ENCODE measurements around the gene PMM2.
"Not testable (repeated sequence)": the region's sequence is repeated elsewhere in the genome, so short reads cannot be mapped to it uniquely, and the experiment has no call there.

Gene PMM2

GRCh38 chr16:8782673-8783072 lies 15.0 kb upstream of the PMM2 start:
- no peak for DNase-seq (ENCODE audit: low spot score)

DNA sequence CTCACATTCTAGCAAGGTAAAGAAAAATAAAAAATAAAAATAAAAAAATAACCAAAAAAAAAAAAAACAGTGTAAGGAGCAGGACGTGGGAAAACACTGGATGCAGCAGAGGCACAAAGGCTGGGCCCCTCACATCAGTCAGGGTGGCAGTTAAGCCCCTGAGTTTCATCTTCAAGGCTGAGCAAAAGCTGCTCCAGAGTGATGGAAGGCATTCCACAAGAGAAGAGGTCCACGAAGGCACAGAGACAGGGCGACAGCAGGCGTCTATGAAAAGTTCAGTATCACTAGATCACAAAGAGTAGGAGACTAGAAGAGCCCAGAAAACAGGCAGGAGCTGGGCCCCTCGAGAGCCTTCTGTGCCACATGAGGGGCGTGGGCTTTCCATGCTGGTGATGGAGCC lies 12.2 kb upstream of the PMM2 start:
- no peak for DNase-seq (ENCODE audit: low spot score)

GRCh38 chr16:8786316-8786715 lies 11.3 kb upstream of the PMM2 start:
- DNase-seq (ENCODE audit: low spot score) = not testable (repeated sequence)

DNA sequence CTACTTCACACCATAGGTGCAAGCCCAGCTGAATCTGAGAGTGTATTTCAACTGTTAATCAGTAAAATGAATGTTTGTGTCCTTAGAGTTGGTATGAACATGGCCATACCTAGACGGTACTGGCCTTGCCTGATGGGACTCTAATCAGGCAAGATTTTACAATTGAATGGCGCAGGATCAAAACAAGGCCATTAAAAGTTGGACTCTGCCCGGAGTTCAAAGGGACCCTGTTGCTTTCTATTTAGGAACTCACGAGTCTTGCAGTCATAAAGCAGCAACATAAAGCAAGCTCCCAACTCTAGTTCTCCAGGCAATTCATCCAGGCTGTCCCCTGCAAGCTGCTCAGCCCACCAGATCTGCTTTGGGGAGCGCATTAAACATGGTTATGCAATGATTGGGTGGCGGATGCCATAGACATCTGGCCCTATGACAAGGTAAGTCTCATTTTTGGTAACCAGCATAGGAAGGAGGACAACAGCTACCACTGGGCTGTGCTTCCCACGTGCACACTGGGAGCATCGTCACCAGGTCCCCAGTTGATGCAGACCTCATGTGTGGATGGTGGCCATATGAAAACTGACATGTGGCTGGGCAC lies 9.0 kb upstream of the PMM2 start:
- no peak for DNase-seq (ENCODE audit: low spot score)

- no peak for DNase-seq (ENCODE audit: low spot score)
Observed at GRCh38 chr16:8795091-8795490, 2.5 kb upstream of the PMM2 start.

- DNase-seq (ENCODE audit: low spot score) = no peak
Observed at GRCh38 chr16:8795818-8796217, 1.8 kb upstream of the PMM2 start.

- DNase-seq (ENCODE audit: low spot score) = no peak
Observed at GRCh38 chr16:8796469-8797363, 923 bp upstream of the PMM2 start.

GRCh38 chr16:8798174-8798527 lies 512 bp downstream of the PMM2 start:
- DNase-seq (ENCODE audit: low spot score) = peak; percentile 28

GRCh38 chr16:8798535-8799157 lies 1.0 kb downstream of the PMM2 start:
- DNase-seq (ENCODE audit: low spot score) = no peak

DNA sequence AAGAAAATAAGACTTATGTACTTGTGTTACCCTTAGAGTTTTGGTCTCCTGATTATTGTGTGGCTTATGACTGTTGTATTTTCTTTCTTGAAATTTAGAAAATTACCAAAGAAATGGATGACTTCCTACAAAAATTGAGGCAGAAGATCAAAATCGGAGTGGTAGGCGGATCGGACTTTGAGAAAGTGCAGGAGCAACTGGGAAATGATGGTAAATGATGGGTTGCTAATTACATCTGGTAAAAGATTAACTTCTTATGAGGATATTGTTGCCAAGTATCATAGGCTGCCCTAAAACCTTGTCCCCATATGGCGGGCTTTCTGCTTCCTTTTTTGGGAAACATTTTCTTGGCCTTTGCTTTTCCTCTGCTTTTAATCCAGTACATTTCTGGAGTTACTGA lies 4.1 kb downstream of the PMM2 start:
- DNase-seq (ENCODE audit: low spot score) = no peak

DNA sequence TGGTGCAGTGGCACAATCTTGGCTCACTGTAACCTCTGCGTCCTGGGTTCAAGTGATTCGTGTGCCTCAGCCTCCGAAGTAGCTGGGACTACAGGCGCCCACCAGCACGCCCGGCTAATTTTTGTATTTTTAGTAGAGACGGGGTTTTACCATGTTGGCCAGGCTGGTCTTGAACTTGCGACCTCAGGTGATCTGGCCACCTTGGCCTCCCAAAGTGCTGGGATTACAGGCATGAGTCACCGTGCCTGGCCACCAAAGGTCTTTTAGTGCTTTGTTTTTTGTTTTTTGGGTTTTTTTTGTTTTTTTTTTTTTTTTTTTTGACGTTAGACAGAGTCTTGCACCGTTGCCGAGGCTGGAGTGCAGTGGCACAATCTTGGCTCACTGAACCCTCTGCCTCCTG lies 6.1 kb downstream of the PMM2 start:
- not testable (repeated sequence) for DNase-seq (ENCODE audit: low spot score)

GRCh38 chr16:8804313-8804712 lies 6.7 kb downstream of the PMM2 start:
- DNase-seq (ENCODE audit: low spot score) = no peak

GRCh38 chr16:8806272-8806983 lies 8.8 kb downstream of the PMM2 start:
- no peak for DNase-seq (ENCODE audit: low spot score)

DNA sequence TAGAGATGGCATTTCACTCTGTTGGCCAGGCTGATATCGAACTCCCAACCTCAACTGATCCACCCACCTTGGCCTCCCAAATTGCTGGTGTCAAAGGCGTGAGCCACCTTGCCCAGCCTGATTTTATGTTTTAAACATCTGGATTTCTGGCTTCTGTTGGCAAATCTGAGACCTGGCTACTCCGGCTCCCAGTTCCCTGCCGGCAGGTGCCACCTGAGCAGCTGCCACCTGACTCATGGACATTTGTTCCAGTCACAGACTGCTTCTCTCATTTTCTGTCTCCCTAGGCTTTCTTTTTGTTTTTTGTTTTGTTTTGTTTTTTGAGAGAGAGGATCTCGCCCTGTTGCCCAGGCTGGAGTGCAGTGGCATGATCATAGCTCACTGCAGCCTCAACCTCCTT lies 9.6 kb downstream of the PMM2 start:
- no peak for DNase-seq (ENCODE audit: low spot score)

- no peak for DNase-seq (ENCODE audit: low spot score)
Observed at GRCh38 chr16:8808009-8808408, 10.4 kb downstream of the PMM2 start.

DNA sequence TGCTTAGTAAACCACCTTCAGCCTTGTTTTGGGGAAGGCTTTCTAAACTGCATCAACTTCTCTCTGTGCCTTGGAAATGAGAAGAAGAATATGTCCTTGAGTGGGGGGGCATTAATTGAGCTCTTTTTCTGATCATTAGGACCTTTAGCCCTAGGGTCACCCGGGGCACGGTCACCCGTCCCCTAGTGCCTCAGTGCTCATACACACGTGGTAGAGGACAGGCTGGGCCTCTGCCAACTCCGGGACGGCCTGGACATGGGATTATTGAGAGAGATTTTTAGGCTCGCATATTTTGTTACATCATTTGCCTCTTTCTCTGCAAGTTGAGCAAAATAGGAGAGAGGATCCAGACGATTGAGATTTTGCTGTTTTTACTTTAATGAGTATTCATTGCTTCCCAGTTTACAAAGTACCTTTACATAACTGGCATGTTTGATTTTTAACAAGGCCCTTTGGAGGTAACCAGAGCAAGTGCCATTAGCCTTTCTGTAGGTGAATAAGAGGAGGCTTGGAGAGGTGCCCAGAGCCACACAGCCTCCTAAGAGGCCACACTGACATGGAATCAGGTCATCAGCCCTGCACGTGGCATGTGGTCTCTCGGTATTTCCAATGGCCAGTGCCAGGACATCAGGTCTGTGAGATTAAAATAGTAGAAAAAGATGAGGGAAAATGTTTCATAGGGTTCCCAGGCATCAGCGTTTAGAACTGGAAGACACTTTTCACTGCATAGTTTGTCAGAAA lies 11.1 kb downstream of the PMM2 start:
- DNase-seq (ENCODE audit: low spot score) = no peak

DNA sequence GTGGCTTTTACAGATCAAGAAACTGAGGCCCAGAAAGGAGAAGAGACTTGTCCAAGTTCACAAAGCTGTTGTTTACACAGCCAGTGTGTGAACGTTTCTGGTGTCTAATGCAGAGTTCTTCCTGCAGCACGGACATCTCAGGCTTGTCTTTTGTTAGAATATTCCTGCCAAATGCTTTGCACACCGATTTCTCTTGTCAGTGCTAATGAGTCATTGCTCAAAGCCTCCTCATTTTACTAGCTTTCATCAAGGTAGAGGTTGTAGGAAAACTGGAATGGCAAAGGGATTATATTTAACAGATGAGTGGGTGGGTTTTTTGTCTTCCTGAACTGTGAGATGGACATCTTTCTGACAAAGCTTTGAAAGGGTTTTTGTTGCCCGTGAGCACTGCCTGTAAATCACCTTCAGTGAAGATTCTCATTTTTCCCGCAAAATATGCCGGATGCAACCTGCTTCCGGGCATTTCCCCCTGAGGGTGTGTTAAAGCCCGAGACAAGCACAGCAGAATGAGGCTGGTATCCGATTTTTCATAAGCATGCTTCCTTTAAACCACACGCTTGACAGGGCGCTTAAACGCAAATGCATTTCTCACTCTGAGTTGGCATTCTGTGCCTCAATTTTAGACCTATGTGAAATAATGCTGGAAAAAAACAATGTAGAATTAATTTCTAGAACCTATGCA lies 14.7 kb downstream of the PMM2 start:
- DNase-seq (ENCODE audit: low spot score) = no peak

DNA sequence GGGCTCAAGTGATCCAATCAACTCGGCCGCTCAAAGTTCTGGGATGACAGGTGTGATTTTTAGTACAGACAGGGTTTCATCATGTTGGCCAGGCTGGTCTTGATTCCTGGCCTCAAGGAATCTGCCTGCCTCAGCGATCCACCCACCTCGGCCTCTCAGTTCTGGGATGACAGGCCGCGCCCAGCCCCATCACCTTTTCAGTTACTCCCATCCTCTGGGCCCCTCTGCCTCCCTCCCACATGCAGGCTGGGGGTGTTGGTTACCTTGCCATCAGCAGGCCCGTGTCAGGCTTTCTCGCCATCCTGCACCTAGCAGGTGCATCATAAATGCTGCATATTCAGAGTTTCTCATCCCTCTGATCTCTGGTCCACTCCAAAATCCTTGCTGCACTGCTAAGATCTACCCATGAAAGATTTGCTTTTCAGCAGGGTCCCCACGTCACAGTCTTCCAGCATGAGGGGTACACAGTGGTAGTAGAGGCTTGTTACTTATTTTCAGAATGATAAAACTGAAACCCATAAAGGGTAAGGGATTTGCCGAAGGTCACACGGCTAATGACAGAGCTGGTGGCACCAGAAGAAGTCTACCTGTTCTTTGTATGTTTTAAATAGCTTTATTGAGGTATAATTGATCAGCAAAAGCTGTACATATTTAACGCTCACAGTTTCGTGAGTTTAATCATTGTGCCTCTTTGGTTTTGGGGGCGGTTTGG lies 16.6 kb downstream of the PMM2 start:
- no peak for DNase-seq (ENCODE audit: low spot score)

DNA sequence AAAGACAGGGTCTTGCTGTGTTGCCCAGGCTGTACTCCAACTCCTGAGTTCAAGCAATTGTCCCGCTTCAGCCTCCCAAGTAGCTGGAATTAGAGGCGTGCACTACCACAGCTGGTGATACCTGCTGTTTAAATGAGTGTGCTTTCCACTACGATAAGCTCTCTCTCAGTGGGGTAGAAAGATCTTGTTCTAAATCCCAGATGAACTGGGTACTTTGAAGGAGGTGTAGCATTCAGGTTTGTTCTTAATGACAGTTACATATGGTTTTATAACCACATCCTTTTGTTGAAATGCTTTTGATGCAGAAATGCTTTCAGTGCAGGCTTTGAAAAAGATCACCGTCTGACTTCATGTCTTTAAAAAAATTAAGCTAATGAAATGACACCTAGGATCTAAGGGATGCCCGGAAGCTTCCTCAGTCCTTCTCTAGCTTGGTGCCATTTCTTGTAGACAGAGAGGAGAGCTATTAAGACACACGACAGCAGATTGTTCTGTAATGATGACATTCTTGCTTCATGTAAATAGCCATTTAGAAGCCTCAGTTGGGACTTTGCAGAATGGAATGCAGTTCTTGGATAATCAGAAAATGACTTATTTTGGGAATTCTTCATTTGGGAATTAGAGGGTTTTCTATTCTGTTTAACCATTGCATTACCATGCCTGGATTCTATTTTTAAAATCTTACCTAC lies 19.5 kb downstream of the PMM2 start:
- peak; percentile 11 for DNase-seq (ENCODE audit: low spot score)
